HG03097 (cell line): Measurements from ENCODE around the gene MBNL1.
A peak's percentile ranks its signal among the peaks of the same experiment; 100 is the strongest.
"Not testable (repeated sequence)": the region's sequence is repeated elsewhere in the genome, so short reads cannot be mapped to it uniquely, and the experiment has no call there.

Source experiments
- ATAC-seq: cut with Tn5 transposase; IDR thresholded peaks from one replicate; pipeline ENCODE4 v1.9.1; 2021; ENCODE audit not compliant: unreplicated experiment, low FRiP score

The MBNL1 gene

GRCh38 chr3:152372633-152373032 is 103.9 kb downstream of the MBNL1 start:
- ATAC-seq: not testable (repeated sequence)

- ATAC-seq: no peak
Measured at GRCh38 chr3:152373379-152373778, 104.7 kb downstream of the MBNL1 start.

GRCh38 chr3:152374262-152374990 is 105.7 kb downstream of the MBNL1 start:
- peak; percentile 39 for ATAC-seq

- ATAC-seq: no peak
Measured at GRCh38 chr3:152375546-152375945, 106.8 kb downstream of the MBNL1 start.

GRCh38 chr3:152376351-152377183 is 107.8 kb downstream of the MBNL1 start:
- peak; percentile 76 for ATAC-seq

- ATAC-seq: peak; percentile 3
Measured at GRCh38 chr3:152377184-152377570, 108.4 kb downstream of the MBNL1 start.

- no peak for ATAC-seq
Measured at GRCh38 chr3:152379415-152380042, 110.8 kb downstream of the MBNL1 start.

GRCh38 chr3:152380043-152380442 is 111.3 kb downstream of the MBNL1 start:
- ATAC-seq: no peak

GRCh38 chr3:152381881-152382295 is 113.2 kb downstream of the MBNL1 start:
- ATAC-seq: no peak

- ATAC-seq: no peak
Measured at GRCh38 chr3:152382312-152383135, 113.8 kb downstream of the MBNL1 start.

GRCh38 chr3:152383136-152383606 is 114.4 kb downstream of the MBNL1 start:
- no peak for ATAC-seq

GRCh38 chr3:152384412-152384811 is 115.7 kb downstream of the MBNL1 start:
- no peak for ATAC-seq

- ATAC-seq: no peak
Measured at GRCh38 chr3:152385761-152386160, 117.0 kb downstream of the MBNL1 start.

GRCh38 chr3:152386208-152386607 is 117.5 kb downstream of the MBNL1 start:
- no peak for ATAC-seq

- ATAC-seq: no peak
Measured at GRCh38 chr3:152388631-152389030, 119.9 kb downstream of the MBNL1 start.

GRCh38 chr3:152389316-152389934 is 120.7 kb downstream of the MBNL1 start:
- ATAC-seq: no peak

GRCh38 chr3:152390647-152391046 is 121.9 kb downstream of the MBNL1 start:
- no peak for ATAC-seq

- no peak for ATAC-seq
Measured at GRCh38 chr3:152391671-152392070, 122.9 kb downstream of the MBNL1 start.

- ATAC-seq: no peak
Measured at GRCh38 chr3:152392272-152392880, 123.6 kb downstream of the MBNL1 start.

- ATAC-seq: no peak
Measured at GRCh38 chr3:152394246-152394645, 125.5 kb downstream of the MBNL1 start.
